ENCODE data around the gene ORAI3. TPM values are rescaled to one million over a fixed set of nuclear protein-coding genes. Genes with fewer than 3 reads are reported as not detected.

ORAI3 gene
- total RNA-seq, 1 donor from 2014 or later, result 12.2 TPM

DNA sequence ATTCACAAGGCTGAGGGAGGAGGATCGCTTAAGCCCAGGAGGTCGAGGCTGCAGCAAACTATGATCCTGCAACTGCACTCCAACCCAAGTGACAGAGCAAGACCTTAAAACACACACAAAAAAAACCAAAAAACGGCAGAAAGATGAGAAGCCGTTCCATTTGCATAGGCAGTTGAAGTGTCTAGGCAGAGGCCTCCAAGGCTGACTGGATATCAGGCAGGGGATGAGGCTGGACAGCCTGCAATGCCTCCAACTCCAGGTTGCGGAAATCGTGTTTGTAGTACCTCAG is 27.5 kb upstream of the ORAI3 start:
- DNase-seq, result no peak
- Histone ChIP-seq H3K4me3 (peak overlapping the region; percentile 84), H3K27ac (replicated peaks) (peak overlapping the region; percentile 96), H3K4me1 (peaks cover 32% of the 10 kb centered on the region), H3K27me3 (ENCODE audit: low read depth) (no peaks in the 10 kb centered on the region), H3K36me3 (no peaks in the 10 kb centered on the region), H3K9me3 (replicated peaks) (no peaks in the 10 kb centered on the region)
- intact Hi-C loops (cut with micrococcal nuclease), result no loop called here
- TF ChIP-seq, protein P1, sequence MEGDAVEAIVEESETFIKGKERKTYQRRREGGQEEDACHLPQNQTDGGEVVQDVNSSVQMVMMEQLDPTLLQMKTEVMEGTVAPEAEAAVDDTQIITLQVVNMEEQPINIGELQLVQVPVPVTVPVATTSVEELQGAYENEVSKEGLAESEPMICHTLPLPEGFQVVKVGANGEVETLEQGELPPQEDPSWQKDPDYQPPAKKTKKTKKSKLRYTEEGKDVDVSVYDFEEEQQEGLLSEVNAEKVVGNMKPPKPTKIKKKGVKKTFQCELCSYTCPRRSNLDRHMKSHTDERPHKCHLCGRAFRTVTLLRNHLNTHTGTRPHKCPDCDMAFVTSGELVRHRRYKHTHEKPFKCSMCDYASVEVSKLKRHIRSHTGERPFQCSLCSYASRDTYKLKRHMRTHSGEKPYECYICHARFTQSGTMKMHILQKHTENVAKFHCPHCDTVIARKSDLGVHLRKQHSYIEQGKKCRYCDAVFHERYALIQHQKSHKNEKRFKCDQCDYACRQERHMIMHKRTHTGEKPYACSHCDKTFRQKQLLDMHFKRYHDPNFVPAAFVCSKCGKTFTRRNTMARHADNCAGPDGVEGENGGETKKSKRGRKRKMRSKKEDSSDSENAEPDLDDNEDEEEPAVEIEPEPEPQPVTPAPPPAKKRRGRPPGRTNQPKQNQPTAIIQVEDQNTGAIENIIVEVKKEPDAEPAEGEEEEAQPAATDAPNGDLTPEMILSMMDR (IDR thresholded peaks at IDR 0.05; ENCODE audit: borderline replicate concordance), result no peak

DNA sequence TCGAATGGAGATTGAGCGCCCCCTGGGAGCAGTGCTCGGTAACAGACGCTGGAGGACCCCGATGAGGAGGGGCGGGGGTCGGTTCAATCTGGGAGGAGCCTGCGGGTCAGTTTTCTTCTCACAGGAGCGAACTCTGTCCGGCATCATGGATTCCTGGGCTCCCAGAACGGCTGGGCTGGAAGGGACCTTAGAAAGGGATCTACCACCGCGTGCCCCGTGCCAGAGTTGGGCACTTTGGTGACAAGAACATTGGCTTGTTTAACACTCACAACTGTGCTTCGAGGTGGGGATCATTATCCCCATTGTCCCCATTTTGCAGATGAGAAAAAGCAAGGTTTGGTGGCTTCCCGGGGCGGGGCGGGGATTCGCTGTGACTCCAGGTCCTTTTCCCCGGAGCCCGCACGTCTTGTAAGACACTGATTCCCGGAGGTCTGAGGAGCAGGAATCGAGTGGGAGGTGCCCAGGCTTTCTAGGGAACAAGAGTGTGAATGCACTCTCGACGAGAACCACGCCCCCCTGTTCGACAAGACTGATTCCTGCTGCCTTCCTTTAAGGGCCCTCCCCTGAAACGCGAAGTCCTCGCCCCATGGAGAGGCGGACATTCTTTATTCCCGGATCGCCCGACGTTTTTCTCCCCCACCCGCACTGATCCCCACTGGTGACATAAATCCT is 27.0 kb upstream of the ORAI3 start:
- peak overlapping the region; percentile 96 for H3K27ac ChIP-seq (replicated peaks)
- peaks cover 32% of the 10 kb centered on the region for H3K4me1 ChIP-seq
- TF ChIP-seq, protein P1 (IDR thresholded peaks at IDR 0.05; ENCODE audit: borderline replicate concordance), result peak; percentile 91
- no peaks in the 10 kb centered on the region for H3K36me3 ChIP-seq
- H3K27me3 ChIP-seq (ENCODE audit: low read depth), result no peaks in the 10 kb centered on the region
- intact Hi-C loops (cut with micrococcal nuclease), result no loop called here
- H3K9me3 ChIP-seq (replicated peaks), result no peaks in the 10 kb centered on the region
- peak; percentile 85 for DNase-seq
- peak overlapping the region; percentile 84 for H3K4me3 ChIP-seq

DNA sequence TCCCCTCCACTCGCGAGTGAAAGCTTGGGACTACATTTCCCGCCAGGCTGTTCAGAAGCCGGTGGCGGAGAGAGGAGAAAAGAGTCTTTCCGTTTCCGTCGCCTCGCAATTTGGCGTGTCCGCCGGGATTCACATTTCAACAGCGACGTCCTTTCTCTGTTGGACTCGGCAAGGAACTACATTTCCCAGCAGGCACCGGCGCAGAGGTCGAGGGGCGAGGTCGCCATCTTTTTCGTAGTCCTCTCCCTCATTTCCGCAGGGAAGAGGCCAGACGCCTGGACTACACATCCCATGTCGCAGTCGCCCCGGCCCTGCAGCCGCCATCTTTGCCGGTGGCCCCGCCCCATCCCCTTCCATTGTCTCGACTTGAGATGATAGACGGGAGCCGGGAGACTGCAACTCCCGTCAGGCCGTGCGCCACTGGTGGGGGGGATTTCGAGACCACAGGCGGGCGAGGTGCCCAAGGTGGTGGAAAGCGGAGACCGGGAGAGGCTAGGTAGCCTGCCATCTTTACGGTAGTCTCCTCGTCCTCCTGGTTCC is 26.4 kb upstream of the ORAI3 start:
- intact Hi-C loops (cut with micrococcal nuclease), result no loop called here
- H3K4me3 ChIP-seq, result peak overlapping the region; percentile 84
- no peaks in the 10 kb centered on the region for H3K27me3 ChIP-seq (ENCODE audit: low read depth)
- H3K36me3 ChIP-seq, result no peaks in the 10 kb centered on the region
- TF ChIP-seq, protein P1 (IDR thresholded peaks at IDR 0.05; ENCODE audit: borderline replicate concordance), result no peak
- DNase-seq, result peak; percentile 100
- peak overlapping the region; percentile 96 for H3K27ac ChIP-seq (replicated peaks)
- no peaks in the 10 kb centered on the region for H3K9me3 ChIP-seq (replicated peaks)
- H3K4me1 ChIP-seq, result peaks cover 32% of the 10 kb centered on the region

DNA sequence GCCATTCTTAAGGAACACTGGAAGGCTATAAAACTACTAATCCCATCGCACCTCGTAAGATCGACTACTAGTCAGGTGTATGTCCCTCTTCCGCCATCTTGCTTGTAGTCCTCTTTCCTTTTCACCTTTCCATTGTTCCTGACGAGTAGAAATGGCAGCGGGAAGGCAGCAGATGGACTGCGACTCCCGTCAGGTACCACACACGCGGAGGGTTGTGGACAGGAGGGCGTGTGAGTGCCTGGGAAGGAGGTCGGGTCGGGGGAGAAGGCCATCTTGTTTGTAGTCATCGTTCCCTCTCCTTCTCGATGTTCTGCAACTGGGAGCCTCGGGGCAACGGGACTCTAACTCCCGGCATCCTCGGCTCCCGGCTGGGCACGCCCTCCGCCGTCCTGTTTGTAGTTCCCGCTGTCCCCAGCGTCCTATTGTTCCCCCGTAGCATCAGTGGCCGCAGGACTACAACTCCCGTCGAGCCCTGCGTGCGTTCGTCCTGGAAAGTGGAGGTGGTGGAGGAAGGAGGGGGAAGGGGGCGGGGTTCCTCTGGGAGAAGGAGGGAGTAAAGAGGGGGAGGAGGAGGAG is 25.8 kb upstream of the ORAI3 start:
- H3K9me3 ChIP-seq (replicated peaks), result no peaks in the 10 kb centered on the region
- H3K36me3 ChIP-seq, result no peaks in the 10 kb centered on the region
- H3K27ac ChIP-seq (replicated peaks), result peak overlapping the region; percentile 96
- H3K4me1 ChIP-seq, result peaks cover 32% of the 10 kb centered on the region
- DNase-seq, result peak; percentile 100
- peak overlapping the region; percentile 84 for H3K4me3 ChIP-seq
- no peaks in the 10 kb centered on the region for H3K27me3 ChIP-seq (ENCODE audit: low read depth)
- intact Hi-C loops (cut with micrococcal nuclease), result no loop called here
- TF ChIP-seq, protein P1 (IDR thresholded peaks at IDR 0.05; ENCODE audit: borderline replicate concordance), result no peak

DNA sequence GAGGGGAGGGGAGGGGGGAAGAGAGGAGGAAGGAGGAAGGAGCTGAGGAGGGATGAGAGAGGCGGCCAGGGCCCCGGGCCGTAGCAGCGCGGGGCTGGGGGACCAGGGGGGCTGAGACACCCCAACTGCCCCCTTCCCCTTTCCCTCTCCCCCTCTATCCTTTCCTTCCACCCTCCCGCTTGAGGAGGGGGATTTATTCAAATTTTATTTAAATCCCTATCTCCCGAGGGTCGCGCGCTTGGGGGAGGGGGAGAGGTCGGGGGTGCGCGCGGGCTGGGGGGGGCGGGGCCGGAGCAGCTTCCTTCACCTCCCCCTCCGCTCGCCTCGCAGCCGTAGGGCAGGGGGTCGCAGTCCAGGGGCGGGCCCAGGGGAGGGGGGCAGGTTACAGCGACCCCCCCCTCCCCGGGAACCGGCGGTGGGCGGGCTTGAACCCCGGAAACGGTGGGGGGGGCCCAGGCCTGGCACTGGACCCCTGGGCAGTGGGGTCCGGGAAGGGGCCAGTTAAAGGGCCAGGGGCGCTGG is 25.3 kb upstream of the ORAI3 start, which contains the start of gene FBXL19:
Gene FBXL19, plus strand, starts transcription at position 19 of the 522 bp plus-strand sequence. CDS start 2,183 bp downstream, outside the sequence.
- Histone ChIP-seq H3K27me3 (ENCODE audit: low read depth) (no peaks in the 10 kb centered on the region), H3K9me3 (replicated peaks) (no peaks in the 10 kb centered on the region), H3K36me3 (no peaks in the 10 kb centered on the region), H3K27ac (replicated peaks) (peak within 1 kb of the TSS; percentile 96), H3K4me3 (peak within 1 kb of the TSS; percentile 84), H3K4me1 (peaks cover 32% of the 10 kb centered on the region)
- TF ChIP-seq, protein P1 (IDR thresholded peaks at IDR 0.05; ENCODE audit: borderline replicate concordance), result no peak
- peak; percentile 48 for DNase-seq
- intact Hi-C loops (cut with micrococcal nuclease), result no loop called here
